Fibroblast of upper back skin (primary cell): ENCODE results near the gene TKFC.
"Not testable (repeated sequence)": the region's sequence is repeated elsewhere in the genome, so short reads cannot be mapped to it uniquely, and the experiment has no call there.

Source experiments
- DNase-seq: peaks from one replicate; pipeline ENCODE4 v3.0.0-alpha.2; 2013

The TKFC gene

DNA sequence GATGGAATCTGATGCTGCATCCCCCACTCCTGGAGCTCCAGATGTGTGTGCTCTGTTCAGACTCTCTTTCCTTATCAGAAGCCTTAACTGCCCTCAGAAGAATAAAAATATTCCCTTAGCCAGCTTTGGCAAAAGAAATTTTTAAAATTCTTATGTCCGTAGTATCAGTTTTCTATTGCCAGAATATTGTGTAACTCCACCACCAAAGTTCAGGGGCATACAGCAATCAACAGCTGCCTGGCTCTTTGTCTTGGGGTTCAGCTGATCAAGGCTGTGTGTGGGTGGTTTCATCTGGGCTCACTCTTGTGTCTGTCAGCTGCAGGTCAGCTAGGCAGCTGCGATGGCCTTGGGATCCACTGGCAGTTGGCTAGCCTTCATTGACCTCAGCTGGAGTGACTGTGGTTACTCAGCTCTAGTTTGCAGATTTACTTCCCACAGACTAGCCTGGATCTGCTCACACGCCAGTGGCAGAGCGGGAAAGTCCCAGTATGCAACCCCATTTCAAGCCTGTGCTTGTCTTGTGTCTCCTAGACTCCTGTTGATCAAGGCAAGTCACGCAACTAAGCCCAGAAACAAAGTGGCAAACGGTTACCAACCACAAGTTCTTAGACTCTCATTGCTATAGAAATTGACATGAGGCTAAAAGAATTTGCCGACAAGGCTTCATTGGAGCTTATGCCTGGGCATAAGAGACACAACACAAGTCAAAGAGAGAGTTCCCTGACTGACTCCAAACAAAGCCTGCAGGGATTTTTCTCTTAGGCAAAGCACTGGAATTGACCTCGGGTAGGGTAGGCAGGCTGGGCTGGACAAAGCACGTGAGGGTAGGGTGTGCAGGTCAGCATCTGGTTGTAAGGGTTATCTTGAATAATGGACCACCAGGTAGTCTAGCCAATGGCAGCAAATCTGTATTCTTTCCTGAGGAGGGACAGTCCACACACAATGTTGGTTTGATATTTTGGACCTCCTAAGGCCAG is 36.6 kb downstream of the TKFC start:
- DNase-seq: peak; percentile 35

DNA sequence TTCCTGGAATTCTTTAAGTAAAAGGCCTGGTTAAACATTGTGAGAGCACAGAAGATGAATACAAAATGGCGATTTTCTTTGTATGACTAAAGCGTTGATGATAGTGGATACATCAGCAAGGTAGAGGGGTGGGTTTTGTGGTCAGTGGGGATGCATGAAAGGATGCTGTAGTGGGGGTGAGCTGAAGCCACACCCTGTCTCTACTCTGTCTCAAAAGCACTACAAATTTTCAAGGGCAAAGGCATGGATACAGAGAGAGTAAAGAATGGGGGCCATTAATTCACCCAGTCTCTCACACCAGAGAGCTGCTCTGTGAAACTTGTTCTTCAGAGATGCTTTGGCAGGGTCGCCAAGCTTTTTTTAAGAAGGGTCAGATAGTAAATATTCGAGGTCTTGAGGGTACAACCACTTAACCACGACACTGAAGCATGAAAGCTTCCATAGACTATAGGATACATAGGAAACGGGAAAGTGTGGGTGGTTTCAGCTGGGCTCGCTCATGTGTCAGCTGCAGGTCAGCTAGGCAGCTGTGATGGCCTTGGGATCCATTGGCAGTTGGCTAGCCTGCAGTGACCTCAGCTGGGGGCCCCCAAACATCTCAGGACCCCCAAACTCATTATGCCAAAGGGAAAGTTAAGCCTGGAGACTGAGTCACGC is 37.4 kb downstream of the TKFC start:
- no peak for DNase-seq

DNA sequence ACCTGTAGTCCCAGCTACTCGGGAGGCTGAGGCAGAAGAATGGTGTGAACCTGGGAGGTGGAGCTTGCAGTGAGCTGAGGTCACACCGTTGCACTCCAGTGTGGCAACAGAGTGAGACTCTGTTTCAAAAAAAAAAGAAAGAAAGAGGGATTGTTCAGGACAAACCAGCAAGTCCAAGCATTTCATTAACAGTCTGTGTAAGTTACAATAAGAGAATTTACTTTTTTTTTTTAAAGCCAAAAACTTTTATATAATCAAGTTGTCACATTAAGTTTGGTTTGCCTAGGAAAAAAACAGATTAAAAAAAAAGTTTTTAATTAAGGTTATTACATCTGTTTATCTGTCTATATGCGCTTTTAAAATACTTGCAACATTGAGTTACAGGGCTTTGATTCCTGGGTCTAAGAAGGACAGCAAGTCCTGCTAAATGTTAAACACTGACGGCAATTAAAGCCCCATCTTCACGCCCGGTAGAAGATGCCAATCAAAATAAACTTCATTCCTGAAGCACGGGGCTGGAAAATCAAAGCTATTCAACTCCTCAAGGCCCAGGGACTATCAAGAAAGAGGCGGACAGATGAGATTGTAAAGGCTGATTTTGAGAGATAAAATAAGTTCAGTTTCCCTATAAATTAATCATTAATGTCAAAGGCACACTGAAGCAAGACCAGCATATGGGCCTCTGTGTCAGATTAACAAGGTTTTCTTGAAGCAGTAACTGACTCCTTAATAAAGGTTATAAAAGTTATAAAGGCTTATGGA is 39.8 kb downstream of the TKFC start:
- no peak for DNase-seq

- no peak for DNase-seq
Measured at GRCh38 chr11:61375761-61376108, 42.7 kb downstream of the TKFC start.

- peak; percentile 45 for DNase-seq
Measured at GRCh38 chr11:61377461-61378160, 44.6 kb downstream of the TKFC start.

DNA sequence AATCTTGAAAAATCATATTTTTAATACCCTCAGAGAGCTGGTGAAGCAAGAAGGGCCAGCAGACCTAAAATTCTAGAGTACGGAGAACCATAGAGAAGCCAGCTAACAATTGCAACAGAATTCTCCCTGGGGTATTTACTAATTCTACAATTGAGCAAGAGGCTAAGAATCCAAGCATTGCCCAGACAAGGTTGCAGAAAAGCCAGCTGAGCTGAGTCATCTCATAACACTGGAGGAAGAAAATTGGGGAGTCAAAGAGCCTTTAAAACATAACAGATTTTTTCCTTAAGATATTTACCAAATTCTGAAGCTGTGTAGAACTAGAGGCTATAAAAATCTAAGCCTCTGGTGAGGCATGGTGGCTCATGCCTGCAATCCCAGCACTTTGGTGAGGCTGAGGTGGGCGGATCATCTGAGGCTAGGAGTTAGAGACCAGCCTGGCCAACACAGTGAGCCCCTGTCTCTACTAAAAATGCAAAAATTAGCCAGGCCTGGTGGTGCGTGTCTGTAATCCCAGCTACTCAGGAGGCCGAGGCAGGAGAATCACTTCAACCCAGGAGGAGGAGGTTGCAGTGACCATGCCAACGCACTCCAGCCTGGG is 45.8 kb downstream of the TKFC start:
- peak; percentile 98 for DNase-seq

GRCh38 chr11:61380884-61381283 is 47.9 kb downstream of the TKFC start:
- DNase-seq: no peak

GRCh38 chr11:61383859-61384258 is 50.8 kb downstream of the TKFC start:
- DNase-seq: not testable (repeated sequence)

DNA sequence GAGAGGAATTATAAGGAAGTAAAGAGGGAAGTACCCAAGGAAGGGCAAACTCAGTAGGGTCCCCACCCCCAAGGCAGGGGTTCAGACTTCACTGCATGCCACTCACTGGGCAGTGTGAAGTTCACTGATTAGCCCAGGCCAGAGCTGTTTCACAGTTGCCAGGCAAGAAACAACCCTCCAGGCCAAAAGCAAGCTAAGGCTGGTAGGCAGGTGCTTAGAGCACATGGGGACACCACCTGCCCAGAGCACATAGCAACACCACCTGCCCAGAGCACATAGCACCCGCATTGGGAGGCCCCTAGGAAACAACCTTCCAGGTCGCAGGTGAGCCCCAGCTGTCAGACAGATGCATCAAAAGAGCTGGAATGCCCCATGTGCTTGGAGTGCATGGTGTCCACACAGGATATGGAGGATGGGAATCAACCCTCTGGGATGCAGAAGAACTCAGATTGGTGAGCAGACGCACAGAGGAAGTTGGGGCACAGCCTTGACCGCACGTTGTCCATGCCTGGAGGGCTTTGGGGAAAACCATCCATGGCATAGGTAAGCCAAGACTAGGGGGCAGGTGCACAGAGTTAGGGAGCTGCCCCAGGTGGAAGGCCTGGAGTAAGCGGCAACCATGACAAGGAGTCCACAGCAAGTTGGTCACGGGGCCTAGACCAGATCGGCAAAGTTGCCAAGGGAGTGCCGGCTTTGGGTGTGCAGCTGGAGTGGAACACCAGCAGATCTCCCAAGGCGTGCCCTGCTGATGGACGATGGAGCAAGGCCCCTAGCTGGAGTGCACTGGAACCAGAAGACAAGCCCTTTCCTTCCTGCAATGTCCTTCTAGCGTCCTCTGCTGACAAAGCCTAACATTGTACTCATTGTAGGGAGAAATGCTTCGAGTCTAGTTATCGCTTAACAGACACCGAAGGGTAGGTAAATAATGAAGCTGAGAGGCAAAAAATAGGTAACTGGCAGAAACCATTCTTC is 51.5 kb downstream of the TKFC start:
- DNase-seq: no peak

GRCh38 chr11:61390161-61390560 is 57.1 kb downstream of the TKFC start:
- DNase-seq: no peak

DNA sequence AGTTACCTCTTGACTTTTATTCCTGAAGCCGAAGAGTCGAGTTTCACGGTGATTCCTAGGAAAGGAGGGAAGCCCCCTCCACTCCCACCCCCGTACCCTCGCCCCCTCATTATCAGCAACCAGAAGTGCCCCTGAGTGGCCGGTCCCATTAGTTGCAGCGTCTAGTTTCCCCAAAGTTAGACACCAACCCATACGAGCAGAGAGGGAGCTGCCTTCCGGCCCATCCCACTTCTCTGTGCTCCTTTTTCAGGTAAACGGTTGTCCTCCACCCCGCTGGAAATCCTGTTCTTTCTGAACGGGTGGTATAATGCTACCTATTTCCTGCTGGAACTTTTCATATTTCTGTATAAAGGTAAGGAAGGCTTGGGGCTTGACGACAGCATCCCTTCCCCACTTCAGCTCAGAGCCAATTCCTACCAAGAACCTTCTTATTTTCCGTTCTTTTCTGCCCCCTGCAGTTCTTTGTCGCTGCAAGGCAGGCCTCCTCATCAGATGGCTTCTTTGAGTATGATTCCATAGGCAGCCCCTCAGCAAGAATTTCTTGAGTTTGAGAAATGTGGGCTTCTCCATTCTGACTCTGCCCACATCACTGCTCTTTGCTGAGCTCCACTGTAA is 60.1 kb downstream of the TKFC start:
- peak; percentile 36 for DNase-seq
